Activated naive CD4-positive, alpha-beta T cell treated with anti-CD3 and anti-CD28 coated beads for 36 hours (primary cell): ENCODE measurements around the gene ZNRF1. TPM values are rescaled to one million over a fixed set of nuclear protein-coding genes. Genes with fewer than 3 reads are reported as not detected.
"Not testable (repeated sequence)": the region's sequence is repeated elsewhere in the genome, so short reads cannot be mapped to it uniquely, and the experiment has no call there.

Experiments used
- CTCF ChIA-PET: fragments of 350-600 bp; sonication (Branson Sonifier 250); formaldehyde crosslinking; loops from one replicate; lab custom pipeline; 2021; ENCODE audit warnings: antibody characterized with exemption; lab: Charles Lee
- DNase-seq: peaks from one replicate; pipeline ENCODE4 v3.0.0-alpha.2; 2020
- H3K27ac Mint-ChIP-seq: one replicate; pipeline ENCODE4 v1.8.0; 2021; ENCODE audit warnings: mild to moderate bottlenecking, mixed read lengths
- H3K27me3 Mint-ChIP-seq: one replicate; pipeline ENCODE4 v1.8.0; 2021; ENCODE audit warnings: low read depth, mixed read lengths
- H3K36me3 Mint-ChIP-seq: one replicate; pipeline ENCODE4 v1.8.0; 2021; ENCODE audit warnings: low read depth, mixed read lengths
- H3K4me1 Mint-ChIP-seq: one replicate; pipeline ENCODE4 v1.8.0; 2021; ENCODE audit warnings: low read depth, mixed read lengths
- H3K4me3 Mint-ChIP-seq: one replicate; pipeline ENCODE4 v1.8.0; 2021; ENCODE audit warnings: mild to moderate bottlenecking, moderate library complexity, mixed read lengths
- H3K9me3 Mint-ChIP-seq: one replicate; pipeline ENCODE4 v1.8.0; 2021; ENCODE audit warnings: mixed read lengths
- intact Hi-C: fragments of 100-400 bp; cut with micrococcal nuclease; formaldehyde crosslinking; loops from one replicate; pipeline ENCODE4 v1.15.1; 2023
- total RNA-seq, 2 experiments: library from RNA; stranded (reverse); gene quantifications; one replicate each; pipeline ENCODE4 v1.2.3, GENCODE V29; 2021

ZNRF1 gene
- total RNA-seq, 2 experiments from 2014 or later = 35.3 to 35.7 TPM

DNA sequence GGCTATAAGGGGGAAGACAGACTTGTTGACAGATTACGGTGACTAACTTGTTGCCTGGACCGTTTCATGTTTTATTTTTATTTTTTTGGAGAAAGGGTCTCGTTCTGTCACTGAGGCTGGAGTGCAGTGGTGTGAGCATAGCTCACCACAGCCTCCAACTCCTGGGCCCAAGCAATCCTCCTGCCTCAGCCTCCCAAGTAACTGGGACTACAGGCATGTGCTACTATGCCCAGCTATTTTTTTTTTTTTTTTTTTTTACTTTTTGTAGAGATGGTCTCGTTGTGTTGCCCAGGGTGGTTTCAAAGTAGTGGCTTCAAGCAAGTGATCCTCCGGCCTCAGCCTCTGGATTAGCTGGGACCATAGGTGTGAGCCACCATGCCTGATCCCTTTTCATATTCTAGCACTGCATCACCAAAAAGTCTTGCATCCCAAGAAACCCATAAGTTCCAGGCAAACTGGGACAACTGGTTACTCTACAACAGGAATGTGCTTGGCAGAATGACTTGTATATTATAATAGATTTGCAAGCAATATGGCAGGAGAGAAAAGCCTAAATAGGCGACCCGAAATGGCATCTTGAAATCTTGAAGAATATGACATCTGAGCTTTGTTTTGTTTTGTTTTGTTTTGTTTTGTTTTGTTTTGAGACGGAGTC, 11.7 kb upstream of the ZNRF1 start:
- no peak for DNase-seq
- Mint-ChIP-seq H3K36me3 (no peaks in the 10 kb centered on the region), H3K27ac (no peak overlapping the region), H3K4me1 (peaks cover 15% of the 10 kb centered on the region), H3K9me3 (no peaks in the 10 kb centered on the region), H3K4me3 (no peak overlapping the region), H3K27me3 (no peaks in the 10 kb centered on the region)
- intact Hi-C loops = loop anchor here (5.0 kb wide), 1 partner anchor 660 kb away; the partner anchor contains the start of genes KARS1 and TERF2IP
- CTCF ChIA-PET = interaction anchor here (0.7 to 4.9 kb wide), 4 partner anchors 11 to 124 kb away, joined by 3 to 27 read pairs (median 5); partner anchors contain the start of gene ZNRF1

DNA sequence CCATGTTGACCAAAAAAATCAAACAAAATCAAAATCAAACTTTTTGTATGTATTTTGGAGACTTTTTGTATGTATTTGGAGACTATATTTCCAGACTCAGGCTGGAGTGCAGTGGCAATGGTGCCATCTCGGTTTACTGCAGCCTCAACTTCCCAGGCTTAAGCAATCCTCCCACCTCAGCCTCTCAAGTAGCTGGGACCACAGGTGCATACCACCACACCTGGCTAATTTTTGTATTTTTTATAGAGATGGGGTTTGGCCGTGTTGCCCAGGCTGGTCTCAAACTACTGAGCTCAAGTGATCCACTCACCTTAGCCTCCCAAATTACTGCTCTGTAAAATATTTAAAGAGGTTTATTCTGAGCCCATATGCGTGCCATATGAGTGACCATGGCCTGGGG, 9.0 kb upstream of the ZNRF1 start:
- DNase-seq, H3K4me3 Mint-ChIP-seq, H3K27ac Mint-ChIP-seq, H3K36me3 Mint-ChIP-seq, CTCF ChIA-PET, H3K4me1 Mint-ChIP-seq, H3K27me3 Mint-ChIP-seq, H3K9me3 Mint-ChIP-seq: not testable (repeated sequence)
- intact Hi-C loops = loop anchor here (5.0 kb wide), 1 partner anchor 657 kb away; the partner anchor contains the start of genes KARS1 and TERF2IP

DNA sequence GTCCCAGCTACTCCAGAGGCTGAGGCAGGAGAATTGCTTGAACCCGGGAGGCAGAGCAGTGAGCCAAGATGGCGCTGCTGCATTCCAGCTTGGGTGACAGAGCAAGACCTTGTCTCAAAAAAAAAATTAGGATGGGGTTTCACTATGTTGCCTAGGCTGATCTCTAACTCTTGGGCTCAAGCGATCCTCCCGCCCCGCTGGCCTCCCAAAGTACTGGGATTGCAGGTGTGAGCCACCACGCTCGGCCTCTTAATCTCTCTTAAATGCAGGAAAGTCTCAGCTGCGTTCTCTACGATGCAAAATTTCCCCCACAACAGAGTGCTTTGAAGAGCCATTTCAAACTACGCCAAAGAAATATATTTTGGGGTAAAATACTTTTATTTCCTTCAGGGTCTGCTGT, 8.0 kb upstream of the ZNRF1 start:
- Mint-ChIP-seq H3K4me1 (no peaks in the 10 kb centered on the region), H3K36me3 (no peaks in the 10 kb centered on the region), H3K27me3 (no peaks in the 10 kb centered on the region), H3K4me3 (no peak overlapping the region), H3K9me3 (no peaks in the 10 kb centered on the region), H3K27ac (no peak overlapping the region)
- intact Hi-C loops = no loop called here
- CTCF ChIA-PET = no interaction called here
- DNase-seq = no peak

DNA sequence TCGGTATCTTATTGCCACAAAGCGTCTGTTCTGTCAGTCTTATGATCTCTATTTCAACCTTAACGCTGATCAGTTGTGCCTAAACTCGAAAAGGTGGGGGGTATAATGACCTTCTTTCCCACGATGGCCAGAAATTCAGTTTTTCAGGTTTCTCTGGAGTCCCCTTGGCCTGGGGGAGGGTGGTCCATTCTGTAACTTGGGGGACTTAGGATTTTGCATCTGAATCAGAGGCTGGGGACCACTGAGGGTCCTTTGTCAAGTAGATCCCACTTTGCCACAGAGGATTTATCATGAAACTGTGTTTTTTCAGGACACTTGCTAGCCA, 7.6 kb upstream of the ZNRF1 start:
- no peak for DNase-seq
- Mint-ChIP-seq H3K4me3 (no peak overlapping the region), H3K27ac (no peak overlapping the region), H3K9me3 (no peaks in the 10 kb centered on the region), H3K4me1 (no peaks in the 10 kb centered on the region), H3K27me3 (no peaks in the 10 kb centered on the region), H3K36me3 (no peaks in the 10 kb centered on the region)
- CTCF ChIA-PET = interaction anchor here (9.4 kb wide), 1 partner anchor 120 kb away, joined by 155 read pairs; no protein-coding TSS in a partner anchor
- intact Hi-C loops = no loop called here

DNA sequence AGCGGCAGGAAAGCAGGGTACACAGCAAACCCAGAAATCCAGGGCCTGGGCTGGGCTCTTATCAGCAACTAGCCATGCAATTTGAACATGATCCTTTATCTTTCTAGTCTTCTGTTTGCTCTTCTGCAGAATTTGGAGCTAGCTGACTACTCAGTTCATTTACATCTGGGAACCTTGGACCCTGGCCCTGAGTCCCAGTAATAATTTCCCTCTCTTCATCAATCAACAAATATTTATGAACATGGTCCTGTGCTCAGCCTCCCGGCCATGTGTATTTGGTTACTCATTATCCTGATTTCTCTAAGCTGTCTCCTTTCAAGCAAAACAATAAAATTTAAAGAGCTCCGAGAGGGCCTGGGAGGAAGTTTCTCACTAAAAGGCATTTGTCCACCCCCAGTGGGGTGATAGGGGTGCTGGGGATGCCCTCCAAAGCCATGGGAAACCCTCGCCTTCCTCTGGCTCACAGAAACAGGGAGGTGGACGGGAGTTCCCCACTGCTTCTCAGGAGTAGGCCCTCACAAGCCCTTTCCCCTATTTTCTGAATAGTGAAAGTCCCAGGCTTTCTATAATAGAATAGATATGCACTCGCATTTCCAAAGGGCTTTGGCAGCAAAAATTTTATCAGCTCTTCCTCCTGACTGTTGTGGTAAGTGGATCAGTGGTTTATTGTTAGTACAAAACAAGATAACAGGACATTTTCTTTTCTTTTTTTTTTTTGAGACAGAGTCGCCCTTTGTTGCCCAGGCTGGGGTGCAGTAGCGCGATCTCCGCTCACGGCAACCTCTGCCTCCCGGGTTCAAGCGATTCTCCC, 7.0 kb upstream of the ZNRF1 start:
- Mint-ChIP-seq H3K9me3 (no peaks in the 10 kb centered on the region), H3K4me3 (no peak overlapping the region), H3K4me1 (no peaks in the 10 kb centered on the region), H3K27me3 (no peaks in the 10 kb centered on the region), H3K27ac (no peak overlapping the region), H3K36me3 (no peaks in the 10 kb centered on the region)
- DNase-seq = no peak
- CTCF ChIA-PET = interaction anchor here (0.6 to 9.4 kb wide), 3 partner anchors 19 to 279 kb away, joined by 3 to 155 read pairs (median 4); no protein-coding TSS in a partner anchor
- intact Hi-C loops = no loop called here

DNA sequence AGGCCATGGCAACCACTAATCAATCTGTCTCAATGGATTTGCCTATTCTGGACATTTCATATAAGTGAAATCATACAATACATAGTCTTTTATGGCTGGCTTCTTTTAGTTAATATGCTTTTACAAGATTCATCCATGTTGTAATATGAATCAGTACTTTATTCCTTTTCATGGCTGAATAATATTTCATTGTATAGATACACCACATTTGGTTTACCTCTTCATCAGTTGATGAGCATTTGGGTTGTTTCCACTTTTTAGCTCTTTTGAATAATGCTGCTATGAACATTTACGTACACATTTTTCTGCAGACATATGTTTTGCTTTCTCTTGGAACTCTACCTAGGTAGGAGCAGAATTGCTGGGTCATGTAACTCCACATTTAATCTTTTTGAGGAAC, 2.8 kb upstream of the ZNRF1 start:
- Mint-ChIP-seq H3K9me3 (no peaks in the 10 kb centered on the region), H3K4me1 (peaks cover 14% of the 10 kb centered on the region), H3K27me3 (peaks cover 11% of the 10 kb centered on the region), H3K4me3 (no peak overlapping the region), H3K36me3 (peaks cover 2% of the 10 kb centered on the region), H3K27ac (no peak overlapping the region)
- no peak for DNase-seq
- CTCF ChIA-PET = interaction anchor here (0.6 to 9.4 kb wide), 2 partner anchors 53 to 115 kb away, joined by 5 to 155 read pairs; no protein-coding TSS in a partner anchor
- intact Hi-C loops = loop anchor here (5.0 kb wide), 1 partner anchor 289 kb away; no protein-coding TSS in a partner anchor

DNA sequence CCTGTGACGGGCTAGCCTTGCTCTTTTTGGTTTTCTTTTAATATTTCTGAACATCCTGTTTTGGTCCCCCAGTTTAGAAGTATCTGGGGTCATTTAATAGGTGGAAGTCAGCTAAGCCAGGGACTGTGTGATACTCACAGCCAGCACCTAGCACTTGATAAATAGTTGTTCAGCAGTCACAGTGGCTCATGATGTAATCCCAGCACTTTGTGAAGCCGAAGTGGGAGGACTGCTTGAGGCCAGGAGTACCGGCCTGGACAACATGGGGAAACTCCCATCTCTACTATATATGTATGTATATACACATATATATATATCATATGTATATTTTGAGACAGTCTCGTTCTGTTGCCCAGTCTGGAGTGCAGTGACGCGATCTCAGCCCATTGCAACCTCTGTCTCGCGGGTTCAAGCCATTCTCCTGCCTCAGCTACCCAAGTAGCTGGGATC, 1.8 kb upstream of the ZNRF1 start:
- Mint-ChIP-seq H3K27me3 (peaks cover 12% of the 10 kb centered on the region), H3K4me1 (peaks cover 16% of the 10 kb centered on the region), H3K4me3 (no peak overlapping the region), H3K36me3 (peaks cover 2% of the 10 kb centered on the region), H3K27ac (no peak overlapping the region), H3K9me3 (no peaks in the 10 kb centered on the region)
- no peak for DNase-seq
- intact Hi-C loops = loop anchor here (5.0 kb wide), 1 partner anchor 290 kb away; no protein-coding TSS in a partner anchor
- CTCF ChIA-PET = interaction anchor here (0.6 to 9.4 kb wide), 3 partner anchors 12 to 152 kb away, joined by 4 to 155 read pairs (median 10); partner anchors contain the start of gene WDR59

DNA sequence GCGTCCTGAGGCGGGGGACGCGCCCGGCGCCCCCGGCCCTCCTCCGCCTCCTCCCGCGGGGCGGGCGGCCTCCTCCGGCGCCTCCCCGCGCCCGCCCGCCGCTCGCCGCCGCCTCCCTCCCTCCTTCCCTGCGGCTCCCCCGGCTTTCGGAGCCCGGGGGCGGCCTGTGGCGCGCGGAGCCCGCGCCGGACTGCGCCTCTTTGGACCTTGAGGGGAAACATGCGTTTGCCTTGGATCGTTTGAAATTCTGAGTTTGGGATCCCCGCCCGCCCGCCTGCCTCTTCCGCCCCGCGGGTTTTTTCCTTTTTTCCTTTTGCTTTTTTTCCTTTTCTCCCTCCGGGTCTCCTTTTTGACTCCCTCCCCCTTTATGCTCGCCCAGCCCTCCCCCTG, 390 bp downstream of the ZNRF1 start:
- DNase-seq = peak; percentile 18
- Mint-ChIP-seq H3K27me3 (peaks cover 12% of the 10 kb centered on the region), H3K36me3 (peaks cover 3% of the 10 kb centered on the region), H3K4me1 (peaks cover 26% of the 10 kb centered on the region), H3K4me3 (peak overlapping the region; percentile 78), H3K9me3 (no peaks in the 10 kb centered on the region), H3K27ac (peak overlapping the region; percentile 46)
- intact Hi-C loops = loop anchor here (1.0 to 5.0 kb wide), 2 partner anchors 100 to 292 kb away; no protein-coding TSS in a partner anchor
- CTCF ChIA-PET = interaction anchor here (1.0 to 9.4 kb wide), 2 partner anchors 99 to 112 kb away, joined by 3 to 155 read pairs; no protein-coding TSS in a partner anchor

DNA sequence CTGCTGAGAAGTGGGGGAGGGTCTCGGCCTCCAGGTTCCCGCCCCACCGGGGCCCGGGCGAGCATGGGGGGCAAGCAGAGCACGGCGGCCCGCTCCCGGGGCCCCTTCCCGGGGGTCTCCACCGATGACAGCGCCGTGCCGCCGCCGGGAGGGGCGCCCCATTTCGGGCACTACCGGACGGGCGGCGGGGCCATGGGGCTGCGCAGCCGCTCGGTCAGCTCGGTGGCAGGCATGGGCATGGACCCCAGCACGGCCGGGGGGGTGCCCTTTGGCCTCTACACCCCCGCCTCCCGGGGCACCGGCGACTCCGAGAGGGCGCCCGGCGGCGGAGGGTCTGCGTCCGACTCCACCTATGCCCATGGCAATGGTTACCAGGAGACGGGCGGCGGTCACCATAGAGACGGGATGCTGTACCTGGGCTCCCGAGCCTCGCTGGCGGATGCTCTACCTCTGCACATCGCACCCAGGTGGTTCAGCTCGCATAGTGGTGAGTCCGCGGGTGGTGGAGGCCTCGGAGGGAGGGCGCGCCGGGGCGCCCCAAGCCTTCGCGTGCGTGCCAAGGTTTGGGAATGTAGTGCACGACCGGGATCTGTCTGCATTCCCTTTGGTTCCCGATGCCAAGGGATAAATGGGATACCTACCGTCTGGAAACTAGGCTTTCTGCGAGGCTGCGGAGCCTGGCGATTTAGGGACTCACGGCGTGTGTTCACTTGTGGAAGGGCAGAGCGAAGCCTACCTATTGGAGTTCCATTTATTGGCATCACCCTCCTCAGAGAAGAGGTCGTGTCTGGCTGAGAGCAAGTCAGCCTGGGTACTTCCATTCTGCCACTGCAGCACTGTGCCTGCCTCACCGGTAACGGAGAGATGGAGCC, 1.0 kb downstream of the ZNRF1 start:
- Mint-ChIP-seq H3K27ac (no peak overlapping the region), H3K36me3 (peaks cover 4% of the 10 kb centered on the region), H3K27me3 (peaks cover 12% of the 10 kb centered on the region), H3K9me3 (no peaks in the 10 kb centered on the region), H3K4me3 (peak overlapping the region; percentile 78), H3K4me1 (peaks cover 26% of the 10 kb centered on the region)
- DNase-seq = peak; percentile 77
- intact Hi-C loops = loop anchor here (1.0 to 5.0 kb wide), 3 partner anchors 65 to 293 kb away; no protein-coding TSS in a partner anchor
- CTCF ChIA-PET = interaction anchor here (1.0 to 9.4 kb wide), 2 partner anchors 99 to 111 kb away, joined by 3 to 155 read pairs; no protein-coding TSS in a partner anchor

DNA sequence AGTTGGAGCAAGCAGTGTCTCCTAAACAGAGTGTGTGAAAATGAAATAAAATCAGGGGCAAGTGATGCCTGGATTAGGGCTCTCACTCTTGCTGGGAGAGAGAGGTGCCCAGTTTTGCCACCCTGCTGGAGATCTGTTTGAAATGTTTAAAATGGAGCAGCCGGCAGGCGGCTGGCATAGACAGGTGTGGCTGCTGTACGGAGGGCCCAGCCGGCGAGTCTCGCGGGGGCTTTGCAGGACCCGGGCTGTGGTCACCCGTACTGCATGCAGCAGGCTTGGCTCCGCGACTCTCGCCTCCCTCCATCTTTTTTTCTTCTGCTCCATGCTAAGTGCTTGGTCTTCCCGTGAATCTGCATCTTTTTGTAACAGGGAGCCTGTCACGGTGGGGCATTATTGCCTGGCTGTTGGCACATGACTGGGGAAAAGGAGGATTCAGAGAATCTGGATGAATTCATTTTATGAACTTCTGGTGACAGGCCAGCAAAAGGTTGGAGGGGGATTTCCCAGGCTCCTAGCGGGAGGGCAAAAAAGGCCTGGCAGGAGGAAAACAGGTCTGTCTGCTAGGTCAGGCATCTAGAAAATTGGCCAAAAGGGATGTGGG, 1.8 kb downstream of the ZNRF1 start:
- intact Hi-C loops = loop anchor here (2.0 kb wide), 1 partner anchor 64 kb away; no protein-coding TSS in a partner anchor
- H3K4me1 Mint-ChIP-seq = peaks cover 26% of the 10 kb centered on the region
- peaks cover 4% of the 10 kb centered on the region for H3K36me3 Mint-ChIP-seq
- H3K27me3 Mint-ChIP-seq = peaks cover 12% of the 10 kb centered on the region
- H3K4me3 Mint-ChIP-seq = peak overlapping the region; percentile 78
- DNase-seq = peak; percentile 24
- no peak overlapping the region for H3K27ac Mint-ChIP-seq
- CTCF ChIA-PET = interaction anchor here (1.0 to 9.4 kb wide), 3 partner anchors 98 to 110 kb away, joined by 3 to 155 read pairs (median 34); no protein-coding TSS in a partner anchor
- no peaks in the 10 kb centered on the region for H3K9me3 Mint-ChIP-seq

DNA sequence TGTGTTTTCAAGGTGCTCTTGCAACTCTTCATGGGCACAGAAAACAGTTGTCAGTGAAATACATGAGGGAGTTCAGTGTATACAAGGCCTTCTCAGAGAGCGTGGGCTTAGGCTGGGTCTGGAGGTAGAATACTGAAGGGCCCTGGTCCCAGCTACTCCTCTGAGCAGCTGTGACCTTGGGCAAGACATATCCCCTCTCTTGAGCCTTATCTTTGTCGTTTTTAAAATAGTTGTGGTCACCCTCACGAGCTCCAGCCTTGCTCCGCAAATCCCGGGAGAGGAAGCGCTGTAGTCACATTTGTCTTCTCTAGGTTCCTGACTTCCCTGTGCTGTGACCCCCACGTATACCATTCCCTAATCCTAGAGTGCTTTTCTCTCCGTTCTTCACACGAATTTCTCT, 3.6 kb downstream of the ZNRF1 start:
- Mint-ChIP-seq H3K27me3 (peaks cover 12% of the 10 kb centered on the region), H3K4me3 (no peak overlapping the region), H3K36me3 (peaks cover 4% of the 10 kb centered on the region), H3K9me3 (no peaks in the 10 kb centered on the region), H3K27ac (no peak overlapping the region), H3K4me1 (peaks cover 26% of the 10 kb centered on the region)
- intact Hi-C loops = no loop called here
- no peak for DNase-seq
- CTCF ChIA-PET = interaction anchor here (1.6 to 7.3 kb wide), 2 partner anchors 9 to 108 kb away, joined by 3 to 34 read pairs; no protein-coding TSS in a partner anchor
